HEK293T (cell line): ENCODE results near the gene ZNF692.

Source experiments
- NFRKB ChIP-seq: fragments of 450-650 bp; IDR thresholded peaks from 2 replicates; pipeline ENCODE4 v1.6.1; 2016; ENCODE audit warnings: mild to moderate bottlenecking, moderate library complexity
- SP1 ChIP-seq: fragments of 450-650 bp; IDR thresholded peaks from 2 replicates; pipeline ENCODE4 v1.6.1; 2017

GRCh38 chr1:248850124-248850523, 8.8 kb downstream of the ZNF692 start:
- TF ChIP-seq NFRKB, result no peak
- TF ChIP-seq SP1, result no peak
